SK-N-SH treated with all-trans-retinoic acid at 6 μM for 48 hours (cell line): ENCODE data around the gene CLDN25.

ENCODE experiments used
- ATAC-seq: fragments of 200-7000 bp; cut with Tn5 transposase; 3 replicates; pipeline ENCODE4 v1.9.1; 2020; ENCODE audit warnings: mild to moderate bottlenecking, moderate library complexity
- ARNTL ChIP-seq: fragments of 450-650 bp; formaldehyde crosslinking; IDR thresholded peaks from 2 replicates; pipeline ENCODE4 v1.5.0; 2020; ENCODE audit warnings: low read depth, mild to moderate bottlenecking, moderate library complexity, borderline replicate concordance
- BACH2 ChIP-seq: fragments of 250-450 bp; sonication (Bioruptor Pico); IDR thresholded peaks from 2 replicates; pipeline ENCODE4 v1.9.0; 2021; ENCODE audit warnings: mild to moderate bottlenecking, borderline replicate concordance
- CREB5 ChIP-seq: fragments of 250-450 bp; sonication (Bioruptor Pico); IDR thresholded peaks from 2 replicates; pipeline ENCODE4 v1.5.1; 2020; ENCODE audit warnings: low read depth, mild to moderate bottlenecking, moderate library complexity
- CSDC2 ChIP-seq: fragments of 250-450 bp; sonication (Bioruptor Pico); IDR thresholded peaks from 2 replicates; pipeline ENCODE4 v1.5.0; 2020; ENCODE audit warnings: mild to moderate bottlenecking, moderate library complexity
- CSRNP3 ChIP-seq: fragments of 250-450 bp; sonication (Bioruptor Pico); IDR thresholded peaks from 2 replicates; pipeline ENCODE4 v1.5.1; 2021; ENCODE audit warnings: mild to moderate bottlenecking, moderate library complexity
- ESRRG ChIP-seq: fragments of 250-450 bp; sonication (Bioruptor Pico); IDR thresholded peaks from 2 replicates; pipeline ENCODE4 v1.6.1; 2021; ENCODE audit warnings: mild to moderate bottlenecking
- GLIS3 ChIP-seq: fragments of 250-450 bp; sonication (Bioruptor Pico); IDR thresholded peaks from 2 replicates; pipeline ENCODE4 v1.5.0; 2020; ENCODE audit warnings: mild to moderate bottlenecking, moderate library complexity
- ISL1 ChIP-seq: fragments of 250-450 bp; sonication (Bioruptor Pico); IDR thresholded peaks from 2 replicates; pipeline ENCODE4 v2.1.2; 2022; ENCODE audit warnings: mild to moderate bottlenecking, moderate library complexity
- OSR1 ChIP-seq: fragments of 250-450 bp; sonication (Bioruptor Pico); IDR thresholded peaks from 2 replicates; pipeline ENCODE4 v1.8.0; 2022; ENCODE audit warnings: moderate library complexity, mild to moderate bottlenecking, inconsistent platforms
- PATZ1 ChIP-seq: fragments of 250-450 bp; sonication (Bioruptor Pico); IDR thresholded peaks from 2 replicates; pipeline ENCODE4 v1.8.0; 2020; ENCODE audit warnings: mild to moderate bottlenecking, moderate library complexity, borderline replicate concordance
- POU6F1 ChIP-seq: fragments of 250-450 bp; sonication (Bioruptor Pico); IDR thresholded peaks from 2 replicates; pipeline ENCODE4 v1.8.0; 2021; ENCODE audit warnings: low read depth, mild to moderate bottlenecking, moderate library complexity, borderline replicate concordance
- PPARA ChIP-seq: fragments of 250-450 bp; sonication (Bioruptor Pico); IDR thresholded peaks from 2 replicates; pipeline ENCODE4 v1.5.0; 2020; ENCODE audit warnings: mild to moderate bottlenecking, borderline replicate concordance
- RARB ChIP-seq: fragments of 250-450 bp; sonication (Bioruptor Pico); IDR thresholded peaks from 2 replicates; pipeline ENCODE4 v1.8.0; 2021; ENCODE audit warnings: mild to moderate bottlenecking, moderate library complexity
- SNAI2 ChIP-seq: fragments of 250-450 bp; sonication (Bioruptor Pico); IDR thresholded peaks from 2 replicates; pipeline ENCODE4 v1.5.0; 2020; ENCODE audit warnings: mild to moderate bottlenecking, moderate library complexity
- TCF4 ChIP-seq: fragments of 250-450 bp; sonication (Bioruptor Pico); IDR thresholded peaks from 2 replicates; pipeline ENCODE4 v1.8.0; 2021; ENCODE audit warnings: mild to moderate bottlenecking, moderate library complexity, borderline replicate concordance
- TOX ChIP-seq: fragments of 250-450 bp; sonication (Bioruptor Pico); IDR thresholded peaks from 2 replicates; pipeline ENCODE4 v1.8.0; 2021; ENCODE audit warnings: mild to moderate bottlenecking, moderate library complexity, borderline replicate concordance
- TSHZ2 ChIP-seq: fragments of 250-450 bp; sonication (Bioruptor Pico); IDR thresholded peaks from 2 replicates; pipeline ENCODE4 v1.5.0; 2020; ENCODE audit warnings: mild to moderate bottlenecking, moderate library complexity
- ZC3H10 ChIP-seq: fragments of 250-450 bp; sonication (Bioruptor Pico); IDR thresholded peaks from 2 replicates; pipeline ENCODE4 v1.5.1; 2021; ENCODE audit warnings: mild to moderate bottlenecking, moderate library complexity
- ZFP3 ChIP-seq: fragments of 250-450 bp; sonication (Bioruptor Pico); IDR thresholded peaks from 2 replicates; pipeline ENCODE4 v1.5.0; 2020; ENCODE audit warnings: mild to moderate bottlenecking, moderate library complexity
- ZFP30 ChIP-seq: fragments of 450-650 bp; formaldehyde crosslinking; IDR thresholded peaks from 2 replicates; pipeline ENCODE4 v1.5.0; 2022; ENCODE audit warnings: mild to moderate bottlenecking, moderate library complexity
- ZNF565 ChIP-seq: fragments of 450-650 bp; formaldehyde crosslinking; conservative IDR thresholded peaks from 2 replicates; pipeline ENCODE4 v1.5.0; 2020; ENCODE audit warnings: low read depth, mild to moderate bottlenecking, moderate library complexity
- ZNF70 ChIP-seq: fragments of 450-650 bp; formaldehyde crosslinking; IDR thresholded peaks from 2 replicates; pipeline ENCODE4 v1.5.0; 2020; ENCODE audit warnings: mild to moderate bottlenecking, moderate library complexity
- ZNF8 ChIP-seq: fragments of 450-650 bp; formaldehyde crosslinking; IDR thresholded peaks from 2 replicates; pipeline ENCODE4 v1.5.0; 2020; ENCODE audit warnings: mild to moderate bottlenecking, moderate library complexity

CLDN25 gene

GRCh38 chr11:113817626-113818025 lies 38.0 kb downstream of the CLDN25 start:
- ATAC-seq: no peak
- TF ChIP-seq CSDC2 (CRISPR knock-in tag): no peak
- TF ChIP-seq ZFP30 (CRISPR knock-in tag): no peak
- no peak for TF ChIP-seq OSR1 (CRISPR knock-in tag)
- no peak for TF ChIP-seq PATZ1 (CRISPR knock-in tag)
- TF ChIP-seq ZC3H10 (CRISPR knock-in tag): no peak
- no peak for TF ChIP-seq PPARA (CRISPR knock-in tag)
- TF ChIP-seq SNAI2 (CRISPR knock-in tag): no peak
- TF ChIP-seq BACH2: no peak
- TF ChIP-seq ESRRG (CRISPR knock-in tag): no peak
- TF ChIP-seq ZFP3: no peak
- TF ChIP-seq ZNF70: no peak
- TF ChIP-seq RARB (CRISPR knock-in tag): no peak
- TF ChIP-seq POU6F1 (CRISPR knock-in tag): no peak
- TF ChIP-seq ISL1 (CRISPR knock-in tag): no peak
- TF ChIP-seq ZNF565 (CRISPR knock-in tag): no peak
- TF ChIP-seq TSHZ2 (CRISPR knock-in tag): no peak
- TF ChIP-seq ARNTL (CRISPR knock-in tag): no peak
- no peak for TF ChIP-seq GLIS3 (CRISPR knock-in tag)
- no peak for TF ChIP-seq ZNF8

GRCh38 chr11:113818426-113818825 lies 38.8 kb downstream of the CLDN25 start:
- TF ChIP-seq CREB5: no peak
- no peak for TF ChIP-seq PPARA (CRISPR knock-in tag)
- no peak for TF ChIP-seq RARB (CRISPR knock-in tag)
- TF ChIP-seq ZFP30 (CRISPR knock-in tag): no peak
- no peak for TF ChIP-seq CSRNP3 (CRISPR knock-in tag)
- no peak for TF ChIP-seq ZFP3
- no peak for TF ChIP-seq TSHZ2 (CRISPR knock-in tag)
- no peak for TF ChIP-seq ZNF565 (CRISPR knock-in tag)
- no peak for TF ChIP-seq PATZ1 (CRISPR knock-in tag)
- TF ChIP-seq CSDC2 (CRISPR knock-in tag): no peak
- TF ChIP-seq SNAI2 (CRISPR knock-in tag): no peak
- no peak for TF ChIP-seq ARNTL (CRISPR knock-in tag)
- TF ChIP-seq TCF4 (CRISPR knock-in tag): no peak
- TF ChIP-seq GLIS3 (CRISPR knock-in tag): no peak
- TF ChIP-seq TOX (CRISPR knock-in tag): no peak
- ATAC-seq: no peak
